GM18867 (cell line): ENCODE measurements around the gene CALML5.

Experiments
- ATAC-seq: cut with Tn5 transposase; IDR thresholded peaks from one replicate; pipeline ENCODE4 v1.9.1; 2021; ENCODE audit warnings: mild to moderate bottlenecking, moderate library complexity; ENCODE audit not compliant: unreplicated experiment

Gene CALML5

DNA sequence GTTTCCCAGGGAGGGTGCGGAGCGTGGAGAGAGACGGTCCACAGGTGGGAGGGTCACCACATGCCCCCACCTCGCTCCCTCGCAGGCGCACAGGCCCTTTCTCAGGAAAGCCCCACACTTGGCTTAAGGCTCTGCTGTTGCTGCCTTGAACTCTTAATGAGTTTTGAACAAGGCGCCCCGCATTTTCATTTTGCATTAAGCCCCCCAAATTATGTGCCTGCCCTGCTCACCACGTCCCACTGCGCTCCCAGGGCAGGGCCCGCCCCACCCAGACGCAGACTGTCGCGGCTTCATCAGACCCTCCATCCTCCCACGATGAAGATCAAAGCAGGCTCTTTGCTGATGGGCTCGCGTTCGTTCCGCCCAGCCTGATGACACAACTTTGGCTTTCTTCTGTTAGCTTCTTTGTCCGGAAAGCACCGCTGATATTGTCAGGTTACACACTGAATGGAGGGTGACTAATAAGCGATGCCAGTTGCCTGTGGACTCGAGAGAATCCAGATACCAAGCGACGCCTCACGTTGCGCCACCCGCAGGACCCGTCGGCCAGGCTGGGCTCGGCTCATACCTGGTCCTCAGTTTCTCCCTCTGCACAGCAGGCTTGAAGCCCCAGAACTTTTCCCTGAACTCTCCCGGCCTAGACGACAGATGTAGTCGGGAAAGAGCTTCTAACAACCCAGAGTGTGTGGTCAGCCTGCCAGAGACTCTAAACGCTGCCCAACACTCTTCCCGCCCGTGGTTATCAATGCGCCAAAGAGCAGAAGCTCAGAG lies 34.9 kb upstream of the CALML5 start:
- ATAC-seq, result no peak

DNA sequence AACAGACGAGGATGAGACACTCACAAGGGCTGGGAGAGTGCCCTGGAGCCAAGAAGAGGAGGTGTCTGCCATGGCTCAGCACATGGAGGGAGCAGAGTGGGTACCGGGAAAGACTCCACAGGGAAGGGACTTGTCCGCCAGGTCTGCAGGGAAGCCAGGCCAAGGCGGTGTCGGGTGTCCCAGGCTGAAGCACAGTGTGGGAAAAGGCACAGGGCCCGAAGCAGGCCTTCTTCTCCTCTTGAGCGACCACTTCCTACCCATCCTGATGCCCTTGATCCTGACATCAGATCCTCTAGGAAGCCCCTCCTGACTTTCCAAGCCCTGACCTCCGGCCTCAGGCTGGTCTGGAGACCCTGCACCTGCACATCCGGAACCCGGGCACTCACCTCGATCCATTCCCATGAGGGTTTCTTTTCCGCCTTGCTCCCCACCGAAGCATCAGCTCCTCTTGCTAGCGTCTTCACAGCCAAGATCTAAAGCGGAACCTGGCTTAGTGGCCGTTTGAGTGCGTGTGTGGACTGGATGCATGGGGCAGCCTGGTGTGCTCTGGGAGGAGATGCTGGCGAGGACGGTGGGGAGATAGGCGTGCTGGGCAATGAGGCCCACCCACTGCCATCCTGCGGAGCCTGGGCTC lies 33.8 kb upstream of the CALML5 start:
- no peak for ATAC-seq

DNA sequence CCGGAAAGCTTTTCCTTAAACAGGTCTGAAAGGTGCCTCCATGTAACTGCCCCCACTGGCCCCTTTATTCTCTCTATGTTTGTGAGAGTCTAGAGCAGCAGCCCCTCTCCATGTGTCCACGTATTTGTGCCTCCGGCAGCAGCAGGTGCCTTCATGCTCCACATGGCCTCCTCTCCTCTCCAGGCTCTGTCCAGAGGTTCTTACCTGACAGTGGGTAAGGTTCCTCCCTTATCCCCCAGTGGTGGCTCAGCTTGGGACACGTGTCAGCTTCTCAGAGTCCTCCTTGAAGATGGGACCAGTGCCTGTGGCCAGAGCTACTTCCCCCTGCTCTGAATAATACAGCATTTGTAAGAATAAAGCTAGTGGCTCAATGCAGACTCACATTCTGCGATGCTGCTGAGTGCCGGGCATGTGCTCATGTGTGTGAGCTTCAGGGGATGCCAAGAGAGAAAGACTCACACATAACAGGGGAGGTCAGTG lies 33.3 kb upstream of the CALML5 start:
- no peak for ATAC-seq

DNA sequence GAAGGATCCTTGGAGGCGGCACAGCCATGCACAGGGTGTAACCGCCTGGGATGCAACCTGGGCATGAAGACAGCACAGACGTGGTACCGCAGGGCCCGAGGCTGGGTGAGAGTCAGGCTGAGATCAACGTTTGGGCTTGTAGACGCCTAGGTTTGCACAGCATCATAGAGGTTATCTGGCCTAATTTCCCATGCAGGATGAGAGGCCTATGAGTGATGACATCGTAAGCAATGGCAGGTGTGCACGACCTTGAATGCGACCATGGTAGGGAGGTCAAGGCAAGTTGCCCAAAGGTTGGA lies 32.9 kb upstream of the CALML5 start:
- no peak for ATAC-seq

DNA sequence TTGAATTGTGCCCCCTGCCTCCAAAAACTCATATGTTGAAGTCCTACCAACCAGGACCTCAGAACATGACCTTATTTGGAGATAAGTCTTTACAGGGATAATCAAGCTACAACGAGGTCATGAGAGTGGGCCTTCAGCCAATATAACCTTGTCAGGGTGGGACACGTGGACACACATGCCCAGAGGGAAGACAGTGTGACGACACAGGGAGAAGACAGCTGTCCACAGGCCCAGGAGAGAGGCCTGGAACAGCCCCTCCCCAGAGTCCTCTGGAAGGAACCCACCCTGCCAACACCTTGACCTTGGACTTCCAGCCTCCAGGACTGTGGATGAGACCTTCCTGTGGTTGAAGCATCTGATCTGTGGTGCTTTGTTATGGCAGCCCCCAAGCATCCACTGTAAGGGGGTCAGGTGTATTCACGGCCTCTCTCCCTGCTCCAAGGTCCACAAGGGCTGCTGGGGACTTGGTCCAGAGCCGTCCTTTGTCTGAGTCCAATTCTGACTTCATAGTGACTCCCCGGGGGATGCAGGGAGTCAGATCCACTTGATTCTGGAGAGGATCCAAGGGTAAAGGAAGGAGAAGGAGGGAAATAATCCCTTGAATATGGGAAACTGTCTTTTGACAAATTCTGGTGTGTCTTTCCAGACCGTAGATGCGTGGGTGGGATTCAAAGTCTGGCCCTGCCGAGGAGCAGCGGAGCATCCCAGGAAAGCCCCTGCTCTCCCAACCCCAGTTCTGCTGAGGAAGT lies 32.4 kb upstream of the CALML5 start:
- ATAC-seq, result no peak

DNA sequence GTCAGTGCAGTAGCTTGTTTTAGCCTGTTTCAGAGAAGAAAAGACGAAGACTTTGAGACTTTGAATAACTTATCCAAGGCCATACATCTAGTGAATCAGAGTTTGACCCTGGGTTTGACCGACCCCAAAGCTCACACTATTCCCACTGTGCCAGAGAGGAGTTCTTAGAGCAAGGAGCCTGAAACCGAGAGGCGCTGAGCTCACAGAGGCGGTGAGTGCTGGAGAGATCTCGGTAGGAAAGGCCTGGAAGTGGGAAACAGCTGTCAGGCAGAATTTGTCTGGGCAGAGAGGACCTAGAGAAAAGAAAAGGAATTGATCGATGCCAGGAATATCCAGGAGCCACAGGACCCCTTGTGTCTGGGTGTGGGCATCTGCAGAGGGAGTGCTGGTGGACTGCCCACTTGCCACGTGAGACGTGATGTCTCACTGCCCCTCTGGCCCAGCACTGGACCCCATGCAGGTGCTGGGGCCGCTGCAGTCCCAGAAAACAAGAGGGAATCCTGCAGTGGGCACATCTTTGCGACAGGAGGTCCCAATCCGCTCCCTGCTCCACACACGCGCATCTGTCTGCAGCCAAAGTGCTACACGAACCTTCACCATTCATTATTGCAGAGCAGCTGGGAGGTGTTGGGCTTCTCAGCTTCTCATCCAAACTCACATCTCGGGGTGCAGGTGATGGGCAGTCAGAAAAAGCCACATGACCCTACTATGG lies 31.6 kb upstream of the CALML5 start:
- no peak for ATAC-seq

DNA sequence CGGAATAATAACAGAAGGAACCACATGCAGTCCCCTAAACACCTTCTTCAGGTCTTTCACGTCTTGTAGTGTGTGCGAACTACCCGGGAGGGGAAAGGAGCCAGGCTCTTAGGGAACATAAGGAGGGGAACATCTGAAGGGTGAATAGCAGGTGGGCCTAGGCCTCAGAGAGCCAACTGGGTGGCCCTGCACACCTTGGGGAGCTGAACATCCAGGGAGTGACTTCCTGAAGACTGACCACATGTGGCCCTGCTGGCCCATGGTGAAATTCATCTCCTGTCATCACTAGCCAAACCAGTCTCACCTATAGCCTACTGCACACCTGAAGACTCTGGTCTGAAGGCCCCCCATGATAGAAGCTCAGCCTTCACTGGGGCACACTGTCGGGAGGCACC lies 31.0 kb upstream of the CALML5 start:
- no peak for ATAC-seq

DNA sequence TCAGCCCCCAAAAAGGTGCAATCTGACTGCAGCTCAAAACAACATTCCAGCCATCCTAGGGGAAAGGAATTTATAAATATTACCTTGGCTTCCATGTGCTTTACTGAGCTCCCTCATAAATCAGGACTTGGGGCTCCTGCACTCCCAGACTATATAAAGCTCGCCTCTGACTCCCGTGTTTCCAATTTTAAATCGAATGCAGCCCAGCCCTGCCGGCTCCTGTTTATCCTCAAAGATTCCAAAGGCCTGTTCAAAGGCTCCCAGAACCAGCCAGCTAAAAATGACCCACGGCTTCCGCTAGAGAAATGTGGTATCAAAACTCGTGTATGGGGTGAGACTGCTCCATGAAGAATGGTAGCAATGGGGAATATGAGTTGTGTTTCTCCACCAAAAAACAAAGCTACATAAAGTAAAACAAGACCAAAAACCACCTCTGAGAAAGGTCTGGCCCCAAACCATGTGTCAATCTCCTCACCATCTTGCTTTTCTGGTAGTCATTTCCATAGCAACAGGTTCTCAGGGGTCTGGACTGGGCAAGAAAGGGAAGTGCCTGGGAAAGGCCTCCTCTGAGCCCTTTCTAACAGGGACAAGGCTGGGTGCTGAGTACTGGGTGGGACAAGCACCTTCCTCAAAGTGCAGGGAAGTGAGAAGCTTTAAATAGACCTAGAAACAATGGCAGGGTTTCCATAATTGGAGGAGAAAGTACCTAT lies 30.5 kb upstream of the CALML5 start:
- no peak for ATAC-seq

DNA sequence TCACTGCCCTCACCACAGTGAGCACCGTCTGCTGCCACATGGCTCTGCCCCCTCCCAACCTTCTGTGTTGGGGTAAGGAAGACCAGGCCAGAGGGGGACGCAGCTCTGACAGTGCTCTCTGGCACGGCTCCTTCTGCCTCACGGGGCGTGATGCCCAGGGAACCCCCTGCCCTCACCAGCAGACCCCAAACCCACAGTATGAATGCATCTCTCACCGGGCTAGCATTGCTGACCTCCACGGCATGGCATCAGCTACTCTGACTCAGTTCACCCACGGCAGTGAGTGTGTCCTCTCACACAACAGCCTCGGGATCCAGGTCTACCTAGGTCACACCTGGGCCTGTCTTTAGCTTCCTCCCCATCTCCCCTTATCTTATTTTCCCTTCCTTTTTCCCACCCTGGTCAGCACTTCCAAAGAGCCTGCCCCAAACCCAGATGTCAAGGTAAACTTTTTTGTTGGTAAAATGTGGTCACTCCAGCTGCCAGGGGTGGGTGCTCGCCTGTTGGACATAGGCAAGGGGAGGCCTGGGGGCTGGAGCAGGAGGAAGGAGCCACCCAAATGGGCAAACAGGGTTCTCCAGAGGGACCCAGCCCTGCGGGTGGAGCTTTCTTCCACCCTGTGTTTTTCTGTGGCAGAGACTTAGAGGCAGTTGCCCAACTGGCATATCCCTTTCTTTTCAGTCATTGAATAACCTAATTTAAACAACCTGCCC lies 29.8 kb upstream of the CALML5 start:
- ATAC-seq, result no peak

DNA sequence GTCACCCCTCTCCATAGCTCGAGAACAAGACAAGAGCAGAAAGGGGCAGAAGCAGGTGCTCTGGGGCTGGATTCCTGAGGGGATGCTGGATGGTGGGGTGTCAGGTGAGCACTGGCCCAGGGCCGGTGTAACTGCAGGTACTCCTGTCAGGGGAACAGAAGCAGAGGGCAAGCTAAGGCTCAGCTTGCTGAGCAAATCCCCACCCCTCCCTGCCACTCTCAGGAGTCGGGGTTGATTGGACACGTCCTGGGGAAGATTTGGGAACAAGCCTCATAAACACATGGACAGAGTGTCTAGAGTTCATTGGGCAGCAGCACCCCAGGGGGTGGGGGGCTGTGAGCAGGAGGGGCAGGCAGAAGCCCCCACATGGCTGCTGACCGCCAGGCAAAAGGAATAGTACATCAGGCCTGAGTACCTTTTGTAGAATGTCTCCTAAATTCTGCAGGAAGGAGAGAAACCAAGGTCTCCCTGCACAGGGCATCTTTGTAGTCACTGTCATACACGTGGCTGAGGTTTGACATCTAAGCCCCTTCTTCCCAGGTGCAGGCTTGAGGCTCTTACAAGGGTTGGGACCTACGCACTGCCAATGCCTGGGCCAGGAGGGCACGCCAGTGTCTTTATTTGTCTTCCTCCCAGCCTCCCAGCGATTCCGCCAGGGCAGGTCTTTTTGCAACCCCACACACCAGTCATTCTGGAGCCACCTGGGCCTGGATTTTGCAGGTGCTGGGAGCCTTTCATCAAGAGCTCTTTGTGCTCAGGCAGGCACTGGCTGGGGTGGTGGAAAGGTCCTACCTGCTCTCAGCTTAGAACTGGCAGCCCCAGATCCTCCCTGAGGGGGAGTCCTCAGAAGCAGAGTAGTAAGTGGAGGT lies 28.2 kb upstream of the CALML5 start:
- ATAC-seq, result no peak

DNA sequence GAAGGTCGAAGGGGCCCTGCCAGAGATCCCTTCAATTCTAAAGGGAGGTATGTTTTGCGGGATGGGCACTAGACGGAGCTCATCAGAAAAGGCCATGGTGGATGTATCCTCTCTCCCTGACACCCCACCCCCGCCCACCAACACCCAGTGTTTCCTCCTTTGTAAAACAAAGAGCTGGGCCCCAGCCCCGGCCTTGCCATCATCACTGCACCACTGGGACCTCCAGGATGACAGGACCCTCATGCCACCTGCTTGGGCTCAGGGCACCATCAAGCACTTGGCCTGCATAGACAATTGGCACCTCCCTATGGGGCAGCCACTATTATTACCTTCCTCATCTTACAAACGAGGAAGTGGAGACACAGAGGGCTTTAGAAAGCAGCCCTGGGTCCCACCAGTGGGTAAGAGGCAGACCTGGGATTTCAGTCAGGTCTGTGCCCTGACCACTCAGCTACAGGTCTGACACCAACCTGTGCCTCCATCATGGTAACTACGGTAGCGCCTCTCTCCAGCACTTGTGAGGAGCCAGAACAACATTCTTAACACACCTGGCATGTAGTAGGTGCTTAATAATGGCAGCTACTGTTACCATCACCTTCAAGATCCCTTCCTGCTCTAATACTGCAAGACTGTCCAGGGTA lies 27.4 kb upstream of the CALML5 start:
- ATAC-seq, result no peak

DNA sequence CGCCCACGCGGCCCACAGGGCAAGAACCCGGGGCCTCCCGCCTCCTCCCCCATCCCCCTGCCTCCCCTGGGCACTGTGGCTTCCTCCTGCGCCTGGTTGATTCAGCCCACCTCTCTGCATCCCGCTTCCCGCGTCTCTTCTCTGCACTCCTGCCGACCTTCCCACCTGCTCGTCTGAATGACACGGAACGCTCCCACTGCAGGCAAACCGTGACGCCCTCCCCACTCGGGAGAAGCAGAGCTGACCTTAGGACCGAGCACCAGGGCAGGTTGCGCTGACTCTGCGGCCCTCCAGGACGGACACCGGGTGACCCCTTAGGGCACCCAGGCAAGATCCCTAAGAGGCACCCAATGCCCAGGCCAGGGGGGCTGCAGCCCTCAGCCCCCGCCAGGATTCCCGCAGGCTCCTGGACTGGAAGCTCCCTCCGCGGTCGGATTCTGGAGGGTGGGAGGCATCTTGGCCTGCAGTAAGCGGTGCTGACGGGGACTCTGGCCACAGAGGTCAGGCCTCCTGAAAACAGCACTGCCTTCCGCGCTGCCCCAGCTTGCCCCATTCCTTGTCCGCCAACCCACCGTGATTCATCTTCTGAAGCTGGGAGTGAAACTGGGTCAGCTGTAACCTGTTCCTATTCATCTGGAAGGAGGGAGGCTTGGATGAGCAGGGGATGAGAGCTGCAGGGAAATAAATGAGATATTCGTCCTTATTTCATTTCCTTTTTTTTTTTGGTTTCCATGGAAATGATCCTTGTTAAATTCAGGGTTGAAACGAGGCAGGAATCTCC lies 26.4 kb upstream of the CALML5 start:
- ATAC-seq, result no peak

DNA sequence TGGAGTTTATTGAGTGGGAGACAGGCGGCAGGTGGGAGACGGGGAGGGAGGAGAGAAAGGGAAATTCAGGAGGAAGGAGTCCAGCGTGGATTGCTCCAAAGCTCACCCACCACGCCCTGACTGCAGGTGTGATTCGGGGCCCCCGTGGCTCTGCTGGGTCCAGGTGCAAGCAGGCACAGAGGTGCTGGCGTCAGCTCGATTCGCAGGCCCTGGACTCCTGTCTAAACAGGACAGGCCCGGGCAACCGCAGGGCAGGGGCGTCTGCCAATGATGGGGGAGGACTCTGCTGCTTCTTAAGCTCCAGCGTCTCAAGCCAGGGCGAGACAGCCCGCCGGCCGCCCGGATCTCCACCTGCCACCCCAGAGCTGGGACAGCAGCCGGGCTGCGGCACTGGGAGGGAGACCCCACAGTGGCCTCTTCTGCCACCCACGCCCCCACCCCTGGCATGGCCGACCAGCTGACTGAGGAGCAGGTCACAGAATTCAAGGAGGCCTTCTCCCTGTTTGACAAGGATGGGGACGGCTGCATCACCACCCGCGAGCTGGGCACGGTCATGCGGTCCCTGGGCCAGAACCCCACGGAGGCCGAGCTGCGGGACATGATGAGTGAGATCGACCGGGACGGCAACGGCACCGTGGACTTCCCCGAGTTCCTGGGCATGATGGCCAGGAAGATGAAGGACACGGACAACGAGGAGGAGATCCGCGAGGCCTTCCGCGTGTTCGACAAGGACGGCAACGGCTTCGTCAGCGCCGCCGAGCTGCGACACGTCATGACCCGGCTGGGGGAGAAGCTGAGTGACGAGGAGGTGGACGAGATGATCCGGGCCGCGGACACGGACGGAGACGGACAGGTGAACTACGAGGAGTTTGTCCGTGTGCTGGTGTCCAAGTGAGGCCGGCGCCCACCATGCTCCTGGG lies 25.5 kb upstream of the CALML5 start, which contains the start of gene CALML3:
Gene CALML3, plus strand, starts transcription at position 321 of the 920 bp plus-strand sequence. Its CDS starts 125 bp downstream, at position 446.
- no peak for ATAC-seq

DNA sequence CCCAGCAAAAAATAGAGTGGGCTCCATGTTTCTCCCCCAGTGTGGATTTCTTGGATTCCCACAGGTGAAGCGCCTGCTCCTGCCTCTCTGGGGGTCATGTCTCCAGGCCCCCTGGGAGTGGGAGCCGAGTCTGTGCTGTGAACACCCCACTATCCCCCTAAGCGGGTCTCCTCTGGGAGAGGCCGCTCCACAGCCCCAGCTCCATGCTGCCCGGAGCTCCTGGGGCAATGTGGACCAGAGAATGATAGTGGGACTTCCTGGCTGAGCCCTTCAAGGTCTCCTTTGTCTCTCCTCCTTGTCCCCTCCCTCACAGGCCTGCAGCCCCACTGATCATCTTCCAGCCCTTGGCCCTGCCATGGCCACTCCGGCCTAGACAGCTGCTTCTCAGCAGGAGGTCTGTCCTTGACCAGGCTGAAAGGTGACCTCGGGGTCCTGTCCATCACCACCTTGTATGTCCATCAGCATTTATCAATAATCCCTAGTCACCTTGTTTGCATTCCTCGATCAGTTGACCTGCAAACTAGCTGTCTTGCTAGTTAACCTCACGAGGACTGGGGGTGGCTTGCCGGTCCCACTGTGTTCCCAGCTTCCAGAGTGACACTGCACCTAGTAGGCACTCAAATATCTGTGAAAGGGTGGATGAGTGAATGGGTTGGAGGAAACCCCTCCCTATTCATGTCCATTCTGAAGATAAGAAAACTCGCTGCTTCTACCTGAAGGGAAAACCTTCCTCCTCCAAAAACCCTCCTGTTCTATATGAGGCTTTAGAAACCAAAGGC lies 24.6 kb upstream of the CALML5 start:
- no peak for ATAC-seq

DNA sequence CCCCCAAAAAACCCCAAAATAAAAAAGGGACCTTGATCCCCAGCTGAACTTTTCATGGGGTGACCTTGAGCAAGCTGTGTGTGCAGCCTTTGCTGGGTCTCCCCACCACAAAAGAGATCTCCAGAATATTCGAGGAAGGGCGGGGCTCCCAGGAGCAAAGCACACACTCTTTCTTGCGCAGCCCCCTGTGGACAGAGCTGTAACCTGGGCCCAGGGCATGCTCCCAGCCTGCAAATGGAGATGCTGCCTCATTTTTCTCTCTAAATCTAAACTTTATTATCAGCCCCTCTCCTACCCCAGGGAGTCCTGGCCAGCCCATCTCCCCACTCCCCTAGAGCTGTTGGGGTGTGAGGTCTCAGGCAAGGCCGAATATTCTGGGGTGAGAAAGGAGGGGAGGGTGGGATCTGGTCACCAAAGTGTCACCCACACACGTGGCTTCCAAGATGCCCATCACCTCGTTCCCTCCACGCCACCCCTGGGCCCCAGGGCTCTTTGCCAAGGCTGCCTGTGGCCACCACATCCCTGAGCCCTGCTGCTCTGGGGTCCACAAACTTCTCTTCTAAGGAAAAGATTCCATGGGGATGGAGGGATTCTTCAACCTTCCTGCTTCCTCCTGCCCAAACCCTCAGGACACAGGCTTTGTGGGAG lies 23.7 kb upstream of the CALML5 start:
- no peak for ATAC-seq

DNA sequence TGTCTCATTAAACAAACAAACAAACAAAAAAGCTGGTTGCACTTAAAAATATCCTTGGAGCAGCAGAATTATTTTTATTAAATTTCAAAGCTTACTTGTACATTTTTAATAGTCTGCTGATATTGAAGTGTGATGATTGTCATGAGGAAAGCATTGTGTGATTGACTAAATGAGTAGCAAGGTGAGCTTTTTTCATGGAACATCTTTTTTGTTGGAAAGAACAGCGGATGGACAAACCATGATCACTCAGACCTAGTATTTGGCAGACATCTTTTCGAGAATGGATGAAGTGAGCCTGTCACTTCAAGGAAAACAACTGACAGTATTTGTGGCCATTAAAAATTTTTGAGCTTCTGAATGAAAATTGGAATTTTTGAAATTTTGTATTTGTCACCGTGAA lies 19.7 kb upstream of the CALML5 start:
- ATAC-seq, result no peak
